ES-I3 (cell line): ENCODE measurements around the gene KIF13A.
"Not testable (repeated sequence)": the region's sequence is repeated elsewhere in the genome, so short reads cannot be mapped to it uniquely, and the experiment has no call there.

Experiments
- H3K36me3 ChIP-seq: 2 replicates; pipeline ENCODE4 v1.6.1; 2013; ENCODE audit warnings: mild to moderate bottlenecking, low read length, control low read depth, moderate library complexity; ENCODE audit not compliant: insufficient read depth
- H3K4me1 ChIP-seq: 2 replicates; pipeline ENCODE4 v1.6.1; 2013; ENCODE audit warnings: mild to moderate bottlenecking, control low read depth, low read length; ENCODE audit not compliant: insufficient read depth
- H3K9ac ChIP-seq: 2 replicates; pipeline ENCODE4 v1.6.1; 2013; ENCODE audit warnings: low read depth, mild to moderate bottlenecking, low read length, moderate library complexity
- H3K9me3 ChIP-seq: 2 replicates; pipeline ENCODE4 v1.6.1; 2013; ENCODE audit warnings: mild to moderate bottlenecking, low read length, moderate library complexity; ENCODE audit not compliant: control insufficient read depth, insufficient read depth

The KIF13A gene

DNA sequence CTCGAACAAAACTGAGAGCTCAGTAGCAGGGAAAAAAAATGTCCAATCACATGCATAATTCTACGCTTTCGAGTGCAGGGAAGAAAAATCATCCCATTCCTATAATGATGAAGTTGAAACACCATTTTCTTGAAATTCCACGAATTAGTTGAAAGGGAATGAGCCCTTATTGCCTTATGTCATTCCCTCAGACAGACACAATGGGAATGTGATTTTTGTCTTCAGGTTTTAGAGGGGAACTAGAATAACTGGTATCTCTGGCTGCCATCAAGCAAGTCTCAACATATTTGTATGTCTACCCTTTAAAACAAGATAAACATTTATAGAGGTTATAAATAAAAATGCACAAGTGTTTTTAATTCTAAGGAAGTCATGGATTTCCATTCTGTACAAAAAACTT lies 87.9 kb downstream of the KIF13A start:
- Histone ChIP-seq H3K36me3 (no peaks in the 10 kb centered on the region; the same call in 1 of the 2 replicates), H3K4me1 (peaks cover 11% of the 10 kb centered on the region; the same call in 1 of the 2 replicates), H3K9me3 (peaks cover 19% of the 10 kb centered on the region; the same call in 1 of the 2 replicates), H3K9ac (no peak overlapping the region)

DNA sequence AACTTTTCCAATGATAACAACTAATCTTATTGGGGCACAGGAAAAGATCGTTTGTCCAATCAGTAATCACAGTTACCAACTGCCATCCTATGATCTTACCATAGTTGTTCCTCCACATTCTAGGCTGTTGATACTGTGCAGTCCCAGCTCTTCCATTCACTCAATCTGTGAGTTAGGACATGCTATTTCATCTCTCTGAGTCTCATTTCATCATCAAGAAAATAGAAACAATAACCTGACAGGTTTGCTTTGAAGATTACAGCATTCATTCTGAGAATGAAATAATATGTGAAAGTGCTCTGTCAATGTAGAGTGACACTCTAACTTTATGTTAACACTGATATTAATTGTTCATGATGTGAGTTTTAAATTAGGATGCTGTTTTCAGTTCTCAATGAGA lies 89.8 kb downstream of the KIF13A start:
- H3K9ac ChIP-seq = no peak overlapping the region
- peaks cover 19% of the 10 kb centered on the region; the same call in 1 of the 2 replicates for H3K9me3 ChIP-seq
- H3K4me1 ChIP-seq = peaks cover 5% of the 10 kb centered on the region; the same call in 1 of the 2 replicates
- H3K36me3 ChIP-seq = no peaks in the 10 kb centered on the region; the same call in 1 of the 2 replicates

DNA sequence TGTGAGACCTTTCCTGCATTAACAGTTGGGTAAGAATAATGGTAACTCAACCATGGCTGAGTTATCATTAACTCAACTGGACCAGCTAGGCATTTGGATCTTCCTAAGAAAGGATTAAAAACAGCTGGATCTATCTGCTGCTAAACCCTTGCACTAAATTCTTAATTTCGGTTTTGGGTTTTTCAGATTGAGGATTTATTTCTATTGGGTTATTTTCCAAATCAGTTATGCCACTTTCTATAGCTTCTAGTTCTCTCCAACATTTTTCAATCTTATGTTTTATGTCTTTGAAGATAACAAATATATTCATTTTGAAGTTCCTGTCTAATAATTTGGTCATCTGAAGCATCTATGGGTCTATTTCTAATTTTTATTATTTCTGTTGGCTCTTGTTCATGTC lies 92.5 kb downstream of the KIF13A start:
- Histone ChIP-seq H3K4me1 (no peaks in the 10 kb centered on the region), H3K9me3 (peaks cover 19% of the 10 kb centered on the region; the same call in 1 of the 2 replicates), H3K9ac (no peak overlapping the region), H3K36me3 (no peaks in the 10 kb centered on the region; the same call in 1 of the 2 replicates)

DNA sequence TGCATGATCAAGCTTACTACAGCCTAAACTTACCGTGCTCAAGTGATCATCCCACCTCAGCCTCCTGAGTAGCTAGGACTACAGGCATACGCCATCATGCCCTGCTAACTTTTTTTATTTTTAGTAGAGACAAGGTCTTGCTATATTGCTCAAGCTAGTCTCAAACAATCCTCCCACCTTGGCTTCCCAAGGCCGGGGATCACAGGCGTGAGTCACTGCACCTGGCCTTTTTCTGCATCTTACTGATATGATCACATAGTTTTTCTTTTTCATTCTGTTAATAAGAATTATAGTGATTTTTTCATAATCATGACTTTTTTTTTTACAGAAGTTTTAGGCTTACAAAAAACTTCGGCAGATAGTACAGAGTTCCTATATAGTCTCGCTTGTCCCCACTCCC lies 93.2 kb downstream of the KIF13A start:
- Histone ChIP-seq H3K4me1 (no peaks in the 10 kb centered on the region), H3K36me3 (no peaks in the 10 kb centered on the region; the same call in 1 of the 2 replicates), H3K9me3 (peaks cover 19% of the 10 kb centered on the region; the same call in 1 of the 2 replicates), H3K9ac (no peak overlapping the region)

DNA sequence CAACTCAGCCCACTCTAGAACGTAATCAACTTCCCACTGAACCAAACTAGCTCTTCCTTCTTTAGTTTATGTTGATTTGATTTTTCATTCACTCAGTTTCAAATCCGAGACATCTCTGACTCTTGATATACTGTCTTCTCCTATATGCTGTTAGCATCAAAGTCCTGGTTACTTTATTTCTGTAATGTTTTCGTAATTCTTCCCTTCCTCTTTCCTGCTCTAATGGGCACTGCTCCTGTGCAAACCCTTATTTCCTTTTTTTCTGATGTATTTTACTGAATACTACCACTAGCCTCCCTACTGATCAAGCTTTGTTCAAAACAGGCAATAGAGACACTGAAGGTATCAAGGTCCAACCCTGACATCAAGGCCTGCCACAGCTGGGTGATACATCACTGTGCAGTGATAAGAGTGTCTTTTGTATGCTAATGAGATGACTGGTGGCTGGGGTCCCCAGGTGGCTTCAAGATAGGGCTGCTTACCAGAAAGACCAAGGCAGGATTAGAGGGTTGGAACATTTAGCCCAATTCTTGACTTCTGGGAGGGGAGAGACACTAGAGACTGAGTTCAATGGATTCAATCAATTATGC lies 95.2 kb downstream of the KIF13A start:
- Histone ChIP-seq H3K9me3 (peaks cover 16% of the 10 kb centered on the region; the same call in 1 of the 2 replicates), H3K4me1 (no peaks in the 10 kb centered on the region), H3K9ac (no peak overlapping the region), H3K36me3 (no peaks in the 10 kb centered on the region; the same call in 1 of the 2 replicates)

DNA sequence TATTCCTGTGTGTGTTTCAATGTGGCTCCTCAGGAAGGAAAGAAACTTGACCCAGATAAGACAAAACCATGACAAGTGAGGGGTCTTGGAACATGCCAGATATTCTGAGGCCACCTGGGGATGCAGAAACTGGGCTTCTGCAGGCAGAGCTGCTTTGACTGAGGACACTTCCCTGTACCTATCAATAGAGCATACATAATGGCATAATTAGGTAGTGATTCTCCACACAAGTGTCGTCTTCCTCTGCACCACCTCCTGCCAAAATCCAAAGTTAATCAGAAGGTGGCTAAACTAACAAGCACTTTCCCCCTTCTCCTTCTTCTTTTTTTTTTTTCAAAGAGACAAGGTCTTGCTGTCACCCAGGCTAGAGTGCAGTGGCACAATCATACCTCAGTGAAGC lies 97.1 kb downstream of the KIF13A start:
- H3K9me3 ChIP-seq = peaks cover 8% of the 10 kb centered on the region; the same call in 1 of the 2 replicates
- no peak overlapping the region for H3K9ac ChIP-seq
- H3K4me1 ChIP-seq = no peaks in the 10 kb centered on the region
- H3K36me3 ChIP-seq = no peaks in the 10 kb centered on the region; the same call in 1 of the 2 replicates

DNA sequence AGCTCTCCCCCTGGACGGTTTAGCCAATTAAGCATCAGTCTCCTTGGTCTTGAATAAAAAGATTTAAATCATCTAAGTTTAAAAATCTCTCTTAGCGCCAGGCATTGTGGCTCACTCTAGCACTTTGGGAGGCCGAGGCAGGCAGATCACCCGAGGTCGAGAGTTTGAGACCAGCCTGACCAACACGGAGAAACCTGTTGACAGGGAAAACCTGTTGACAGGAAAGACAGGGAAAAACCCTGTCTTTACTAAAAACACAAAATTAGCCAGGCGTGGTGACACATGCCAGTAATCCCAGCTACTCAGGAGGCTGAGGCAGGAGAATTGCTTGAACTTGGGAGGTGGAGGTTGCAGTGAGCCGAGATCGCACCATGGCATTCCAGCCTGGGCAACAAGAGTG lies 97.7 kb downstream of the KIF13A start:
- not testable (repeated sequence) for H3K9me3 ChIP-seq, H3K9ac ChIP-seq, H3K4me1 ChIP-seq, H3K36me3 ChIP-seq

DNA sequence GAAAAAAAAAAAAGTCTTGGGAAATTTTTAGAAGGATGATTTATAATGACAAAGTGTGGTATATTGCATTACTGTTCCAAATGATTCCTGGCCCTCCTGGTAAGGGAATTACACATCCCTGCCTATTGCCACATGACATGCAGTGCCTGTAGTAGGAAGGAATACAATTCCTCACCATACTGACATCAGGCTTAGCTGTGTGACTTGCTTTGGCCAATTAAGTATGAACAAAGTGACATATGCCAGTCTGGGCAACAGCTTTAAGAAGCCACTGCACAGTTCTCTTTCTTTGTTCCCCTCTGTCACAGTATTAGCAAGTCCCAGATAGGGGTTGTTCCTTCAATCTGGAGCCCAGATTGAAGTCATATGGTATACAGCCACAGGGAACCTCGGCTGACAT lies 100.5 kb downstream of the KIF13A start:
- Histone ChIP-seq H3K9me3 (no peaks in the 10 kb centered on the region), H3K4me1 (no peaks in the 10 kb centered on the region), H3K36me3 (no peaks in the 10 kb centered on the region), H3K9ac (no peak overlapping the region)

DNA sequence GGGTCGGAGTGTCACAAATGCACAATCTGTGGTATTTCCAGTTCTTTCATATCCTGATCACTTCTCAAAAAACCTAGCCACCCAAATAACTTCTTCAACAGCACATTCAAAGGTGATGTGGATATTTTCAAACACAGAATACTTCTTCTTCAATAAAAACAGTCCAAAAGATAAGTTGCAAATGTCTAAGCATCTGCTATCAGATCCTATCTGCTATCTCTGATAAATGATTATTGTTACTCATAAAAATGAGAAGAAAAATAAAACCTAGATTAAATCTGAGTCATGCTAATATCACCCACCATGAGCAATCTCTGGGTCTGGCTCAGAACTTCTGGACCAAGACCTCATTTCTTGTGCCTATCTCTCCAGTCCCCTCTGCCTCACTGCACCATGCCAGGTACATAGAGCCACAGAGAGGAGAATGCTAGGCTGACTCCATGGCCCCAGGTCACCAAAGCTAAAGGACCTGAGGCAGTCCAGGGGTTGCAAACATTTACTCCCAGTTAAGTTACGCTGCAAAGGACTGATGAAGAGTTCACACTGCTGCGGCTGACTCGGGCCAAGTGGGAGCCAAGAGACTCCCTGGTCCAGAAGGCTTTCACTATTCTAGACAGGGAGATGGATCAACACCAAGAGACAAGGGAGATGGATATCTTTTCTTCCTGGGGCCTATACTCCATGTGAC lies 101.4 kb downstream of the KIF13A start:
- Histone ChIP-seq H3K4me1 (no peaks in the 10 kb centered on the region), H3K9me3 (no peaks in the 10 kb centered on the region), H3K9ac (no peak overlapping the region), H3K36me3 (no peaks in the 10 kb centered on the region)

DNA sequence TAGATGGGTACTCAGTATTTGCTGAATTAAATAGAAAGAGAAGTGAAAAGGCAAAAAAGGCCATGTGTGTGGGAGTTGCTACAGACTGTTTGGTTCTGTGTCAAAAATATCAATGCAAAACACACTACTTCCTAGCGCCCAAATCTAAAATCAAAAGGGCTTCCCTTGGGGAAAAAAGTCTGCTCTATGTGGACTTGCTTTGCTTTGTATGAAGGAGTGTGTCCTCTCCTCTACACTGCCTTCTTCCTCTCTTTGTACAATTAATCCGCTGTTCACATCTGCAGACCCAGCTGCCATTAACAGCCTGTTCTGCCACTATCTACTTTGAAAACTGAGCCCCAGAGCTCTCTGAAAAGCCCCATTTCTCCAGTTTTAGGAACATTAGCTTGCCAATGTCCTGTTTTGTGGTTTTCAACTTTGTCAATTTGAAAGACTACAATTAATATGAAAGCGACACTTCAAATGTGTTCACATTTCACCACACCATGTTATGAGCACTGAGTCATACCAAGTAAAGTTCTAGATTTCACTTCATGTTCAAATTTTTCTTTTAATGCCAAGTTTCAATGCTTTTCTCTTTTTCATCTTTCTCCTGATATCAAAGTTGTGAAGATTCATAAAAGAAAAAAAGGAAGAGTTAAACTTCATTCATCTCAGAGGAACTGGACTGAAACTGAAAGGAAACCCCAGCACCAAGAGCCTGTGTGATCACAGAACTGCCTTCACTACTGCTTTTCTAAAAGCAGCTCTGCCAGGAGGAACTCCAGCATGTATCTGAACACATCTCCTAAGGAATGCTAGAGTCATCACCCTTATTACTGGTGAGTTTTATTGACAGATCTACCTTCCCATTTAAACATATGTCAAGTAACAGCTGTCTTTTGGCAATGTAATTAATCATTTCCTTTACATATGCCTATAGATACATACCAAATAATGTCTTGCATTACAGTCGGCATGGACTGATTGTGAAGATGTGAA lies 102.6 kb downstream of the KIF13A start:
- Histone ChIP-seq H3K9me3 (no peaks in the 10 kb centered on the region), H3K9ac (no peak overlapping the region), H3K36me3 (no peaks in the 10 kb centered on the region), H3K4me1 (no peaks in the 10 kb centered on the region)

DNA sequence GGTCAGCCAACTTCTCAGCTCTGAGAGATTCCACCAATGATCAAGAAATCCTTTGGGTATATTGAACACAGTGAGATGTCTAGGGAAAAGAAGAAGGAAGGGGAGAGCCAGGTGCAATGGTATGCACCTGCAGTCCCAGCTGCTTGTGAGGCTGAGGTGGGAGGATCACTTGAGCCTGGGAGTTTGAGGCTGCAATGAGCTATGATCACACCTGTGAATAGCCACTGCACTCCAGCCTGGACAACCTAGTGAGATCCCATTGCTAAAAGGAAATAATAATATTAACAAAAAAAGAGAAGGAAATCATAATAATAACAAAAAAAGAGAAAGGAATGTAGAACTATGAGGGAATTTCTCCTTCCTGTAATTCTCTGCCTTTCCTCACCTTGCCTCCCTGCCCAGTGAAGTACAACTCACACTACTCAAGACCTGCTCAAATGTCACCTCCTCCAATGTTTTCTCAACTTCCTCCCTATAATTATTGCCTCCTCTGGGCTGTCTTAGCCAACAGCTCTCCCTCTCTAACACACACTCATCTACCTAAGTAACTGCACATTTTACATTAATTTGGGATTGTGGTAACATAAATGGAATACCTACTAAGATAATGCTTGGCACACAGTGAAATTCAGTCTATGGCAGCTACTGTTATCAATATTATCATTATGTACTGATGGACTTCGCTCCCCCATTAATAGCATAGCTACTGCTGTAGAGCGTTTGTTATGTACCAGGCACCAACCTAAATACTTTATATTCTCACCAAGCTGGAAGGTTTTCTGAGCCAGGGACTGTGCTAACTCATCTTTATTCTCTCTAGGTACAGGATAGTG lies 103.6 kb downstream of the KIF13A start:
- H3K9me3 ChIP-seq = no peaks in the 10 kb centered on the region
- no peak overlapping the region for H3K9ac ChIP-seq
- no peaks in the 10 kb centered on the region for H3K4me1 ChIP-seq
- no peaks in the 10 kb centered on the region for H3K36me3 ChIP-seq

DNA sequence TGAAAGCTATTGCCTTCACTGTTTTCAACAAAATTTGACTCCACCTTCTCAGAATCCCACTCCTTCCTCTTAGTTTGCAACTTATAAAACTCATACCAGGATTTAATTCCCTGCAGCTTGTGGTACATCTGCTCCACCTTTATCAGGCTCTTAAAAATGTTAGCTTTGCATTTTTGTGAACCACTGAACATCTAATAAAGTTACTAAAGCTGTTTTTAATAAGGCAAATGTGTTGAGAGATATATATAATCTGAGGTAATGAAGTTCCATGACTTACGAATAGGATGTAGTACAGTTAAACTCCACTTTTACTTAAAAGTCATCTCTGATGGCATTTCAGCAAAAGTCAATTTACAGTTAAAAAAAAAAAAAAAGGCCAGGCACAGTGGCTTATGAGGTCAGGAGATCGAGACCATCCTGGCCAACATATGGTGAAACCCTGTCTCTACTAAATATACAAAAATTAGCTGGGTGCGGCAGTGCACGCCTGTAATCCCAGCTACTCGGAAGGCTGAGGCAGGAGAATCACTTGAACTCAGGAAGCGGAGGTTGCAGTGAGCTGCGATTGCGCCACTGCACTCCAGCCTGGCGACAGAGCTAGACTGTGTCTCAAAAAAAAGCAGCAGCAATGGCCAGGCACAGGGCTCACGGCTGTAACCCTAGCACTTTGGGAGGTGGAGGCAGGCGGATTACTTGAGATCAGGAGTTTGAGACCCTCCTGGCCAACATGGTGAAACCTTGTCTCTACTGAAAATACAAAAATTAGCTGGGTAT lies 106.2 kb downstream of the KIF13A start:
- Histone ChIP-seq H3K9me3 (no peaks in the 10 kb centered on the region), H3K9ac (no peak overlapping the region), H3K36me3 (no peaks in the 10 kb centered on the region), H3K4me1 (peaks cover 3% of the 10 kb centered on the region)

DNA sequence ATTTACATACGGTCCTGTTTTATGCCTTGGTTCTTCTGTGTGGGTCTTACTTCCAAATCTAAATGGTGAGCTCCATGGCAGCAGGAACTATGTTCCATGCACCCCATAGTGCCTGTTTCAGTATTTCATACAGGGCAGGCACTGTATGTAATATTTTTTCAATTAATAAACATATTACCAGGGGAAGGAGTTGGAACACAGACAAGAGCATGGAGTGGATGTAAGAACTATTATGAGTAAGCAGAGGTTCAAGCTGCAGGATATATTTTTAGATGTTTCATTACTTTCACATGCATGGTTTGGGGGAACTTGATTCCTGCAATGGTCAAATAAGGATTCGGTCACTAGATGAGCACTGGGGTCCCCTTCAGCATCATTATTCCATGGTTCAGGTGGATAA lies 108.3 kb downstream of the KIF13A start:
- no peak overlapping the region for H3K9ac ChIP-seq
- no peaks in the 10 kb centered on the region for H3K9me3 ChIP-seq
- H3K4me1 ChIP-seq = peaks cover 9% of the 10 kb centered on the region
- H3K36me3 ChIP-seq = no peaks in the 10 kb centered on the region
